Epithelial cell of esophagus (primary cell): ENCODE measurements around the gene EML3.

Source experiments
- DNase-seq: peaks from one replicate; pipeline ENCODE4 v3.0.0; 2010; ENCODE audit warnings: low read depth
- H3K4me3 ChIP-seq: 2 replicates; pipeline ENCODE4 v1.5.1; 2011; ENCODE audit warnings: mild to moderate bottlenecking, low read length, control low read depth
- TF ChIP-seq, protein P1 (sequence below): IDR thresholded peaks from 2 replicates; pipeline ENCODE4 v1.5.1; 2011; ENCODE audit warnings: low read depth, mild to moderate bottlenecking, low read length, control low read depth, inconsistent platforms; ENCODE audit not compliant: insufficient read depth; ENCODE audit errors: missing control alignments

The EML3 gene

DNA sequence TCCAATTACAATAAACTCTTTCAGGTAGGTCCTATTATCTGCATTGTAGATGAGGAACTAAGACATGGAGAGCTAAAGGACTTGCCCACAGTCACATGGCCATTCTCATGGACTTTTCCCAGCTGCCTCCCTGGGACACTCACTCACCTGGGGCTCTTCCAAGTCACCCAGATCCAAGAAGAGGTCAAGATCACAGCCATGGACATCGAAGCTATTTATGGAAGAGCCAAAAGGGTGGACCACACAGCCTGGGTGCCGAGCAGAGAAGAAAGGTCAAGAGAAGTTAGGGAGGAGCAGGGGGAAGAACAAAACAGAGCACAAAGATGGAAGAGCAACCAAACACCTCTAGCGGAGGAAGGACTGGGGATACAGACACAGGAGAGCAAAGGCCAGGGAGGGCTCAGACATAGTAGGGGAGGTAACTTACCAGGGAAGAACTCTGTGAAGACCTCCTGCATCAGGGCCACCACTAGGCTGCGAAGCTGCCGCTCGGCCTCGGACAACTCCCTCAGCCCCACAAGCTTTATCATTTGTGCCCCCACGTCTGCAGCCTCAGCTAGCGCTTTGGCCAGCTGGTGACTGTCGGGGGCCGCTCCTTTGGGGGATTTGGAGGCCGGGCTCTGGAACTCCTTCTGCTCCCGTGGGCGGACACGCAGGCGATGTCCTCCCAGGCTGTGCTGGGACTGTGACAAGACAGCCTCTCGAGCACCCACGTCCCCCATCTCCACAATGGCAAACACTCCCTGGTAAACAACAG is 31.4 kb downstream of the EML3 start:
- H3K4me3 ChIP-seq: no peak overlapping the region
- TF ChIP-seq, protein P1, sequence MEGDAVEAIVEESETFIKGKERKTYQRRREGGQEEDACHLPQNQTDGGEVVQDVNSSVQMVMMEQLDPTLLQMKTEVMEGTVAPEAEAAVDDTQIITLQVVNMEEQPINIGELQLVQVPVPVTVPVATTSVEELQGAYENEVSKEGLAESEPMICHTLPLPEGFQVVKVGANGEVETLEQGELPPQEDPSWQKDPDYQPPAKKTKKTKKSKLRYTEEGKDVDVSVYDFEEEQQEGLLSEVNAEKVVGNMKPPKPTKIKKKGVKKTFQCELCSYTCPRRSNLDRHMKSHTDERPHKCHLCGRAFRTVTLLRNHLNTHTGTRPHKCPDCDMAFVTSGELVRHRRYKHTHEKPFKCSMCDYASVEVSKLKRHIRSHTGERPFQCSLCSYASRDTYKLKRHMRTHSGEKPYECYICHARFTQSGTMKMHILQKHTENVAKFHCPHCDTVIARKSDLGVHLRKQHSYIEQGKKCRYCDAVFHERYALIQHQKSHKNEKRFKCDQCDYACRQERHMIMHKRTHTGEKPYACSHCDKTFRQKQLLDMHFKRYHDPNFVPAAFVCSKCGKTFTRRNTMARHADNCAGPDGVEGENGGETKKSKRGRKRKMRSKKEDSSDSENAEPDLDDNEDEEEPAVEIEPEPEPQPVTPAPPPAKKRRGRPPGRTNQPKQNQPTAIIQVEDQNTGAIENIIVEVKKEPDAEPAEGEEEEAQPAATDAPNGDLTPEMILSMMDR: no peak

DNA sequence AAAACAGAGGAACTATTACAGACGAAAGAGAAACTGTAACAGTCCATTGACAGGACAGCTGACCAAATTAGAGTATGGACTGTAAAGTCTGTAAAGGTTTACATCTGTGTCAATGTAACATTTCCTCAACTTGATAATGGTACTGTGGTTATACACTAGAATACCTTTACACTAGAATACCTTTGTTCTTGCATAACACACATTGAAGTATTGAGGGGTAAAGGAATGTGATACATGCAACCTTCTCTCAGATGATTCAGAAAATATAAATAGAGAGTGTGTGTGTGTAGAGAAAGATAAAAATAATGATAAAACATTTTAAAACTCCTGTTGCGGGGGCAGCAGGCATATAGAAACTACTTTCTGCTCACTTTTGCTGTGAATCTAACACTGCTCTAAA is 33.3 kb downstream of the EML3 start:
- no peak overlapping the region for H3K4me3 ChIP-seq
- TF ChIP-seq, protein P1: no peak
- no peak for DNase-seq

More for the DNA sequence above, 31.4 kb downstream of the EML3 start:
- no peak for DNase-seq

DNA sequence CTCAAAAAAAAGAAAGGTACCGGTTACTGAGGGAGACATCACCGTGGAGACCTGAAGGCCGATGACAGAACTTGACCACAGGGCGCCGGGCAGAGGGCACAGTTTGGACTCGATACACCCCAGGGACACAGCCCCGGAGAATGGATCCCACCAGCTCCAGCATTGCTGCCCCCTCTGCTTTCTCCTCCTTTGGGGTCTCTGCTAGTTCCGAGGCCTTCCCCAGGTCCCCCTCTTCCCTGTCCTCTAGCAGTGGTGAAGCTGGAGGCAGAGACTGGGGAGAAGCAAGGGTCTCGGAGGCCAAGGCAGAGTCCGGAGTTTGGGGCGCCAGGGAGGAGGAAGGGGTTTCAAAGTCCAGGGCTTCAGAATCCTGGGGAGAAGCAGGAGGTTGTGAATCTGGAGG is 34.0 kb downstream of the EML3 start:
- H3K4me3 ChIP-seq: no peak overlapping the region
- TF ChIP-seq, protein P1: no peak
- DNase-seq: no peak

DNA sequence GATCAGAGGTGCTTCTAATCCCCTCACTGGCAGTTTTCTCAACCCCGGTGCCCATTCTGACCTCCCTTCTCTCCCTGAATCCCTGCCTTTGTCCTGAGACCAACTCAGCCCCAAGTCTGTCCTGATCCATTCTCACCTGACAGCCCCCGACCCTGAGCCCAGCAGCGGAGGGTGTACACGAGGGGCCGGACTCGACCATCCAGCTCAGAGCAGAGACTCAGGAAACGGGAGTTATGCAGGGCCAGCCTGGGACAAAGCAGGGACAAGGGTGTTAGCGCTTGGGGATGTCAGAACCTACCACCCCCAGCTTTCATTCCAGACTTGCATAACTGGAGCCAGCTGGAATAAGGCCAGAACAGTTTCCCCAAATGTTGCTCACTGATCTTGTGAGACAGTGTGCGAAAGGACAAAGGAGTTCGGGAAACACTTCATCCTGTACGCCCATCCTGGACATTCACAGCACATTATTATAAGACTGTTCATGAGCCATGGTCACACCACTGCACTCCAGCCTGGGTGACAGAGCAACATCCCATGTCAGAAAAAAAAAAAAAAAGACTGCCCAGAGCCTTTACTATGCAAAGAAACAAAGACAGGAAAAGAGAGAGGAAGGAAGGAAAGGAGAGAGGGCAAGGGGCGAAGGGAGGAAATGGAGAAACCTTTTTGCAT is 35.4 kb downstream of the EML3 start:
- DNase-seq: no peak
- TF ChIP-seq, protein P1: no peak
- no peak overlapping the region for H3K4me3 ChIP-seq

DNA sequence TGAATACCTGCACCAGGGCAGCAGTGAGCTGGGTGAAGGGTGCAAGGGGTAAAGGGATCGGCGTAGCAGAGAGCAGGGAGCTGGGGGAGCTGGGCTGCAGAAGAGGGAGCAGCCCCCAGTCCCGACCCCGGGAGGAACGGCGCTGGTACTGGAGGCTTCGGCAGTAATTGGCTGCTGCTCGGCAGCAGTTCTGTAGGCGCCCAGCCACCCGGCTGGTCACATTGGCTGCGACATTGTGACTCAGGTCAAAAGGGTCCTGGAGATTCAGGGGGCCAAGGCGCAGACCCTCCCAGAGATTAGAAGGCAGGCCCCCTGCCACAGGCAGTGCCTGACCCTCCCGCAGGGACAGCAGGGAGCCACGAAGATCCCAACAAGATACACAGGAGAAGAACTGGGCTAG is 36.7 kb downstream of the EML3 start:
- no peak overlapping the region for H3K4me3 ChIP-seq
- TF ChIP-seq, protein P1: no peak
- DNase-seq: no peak

DNA sequence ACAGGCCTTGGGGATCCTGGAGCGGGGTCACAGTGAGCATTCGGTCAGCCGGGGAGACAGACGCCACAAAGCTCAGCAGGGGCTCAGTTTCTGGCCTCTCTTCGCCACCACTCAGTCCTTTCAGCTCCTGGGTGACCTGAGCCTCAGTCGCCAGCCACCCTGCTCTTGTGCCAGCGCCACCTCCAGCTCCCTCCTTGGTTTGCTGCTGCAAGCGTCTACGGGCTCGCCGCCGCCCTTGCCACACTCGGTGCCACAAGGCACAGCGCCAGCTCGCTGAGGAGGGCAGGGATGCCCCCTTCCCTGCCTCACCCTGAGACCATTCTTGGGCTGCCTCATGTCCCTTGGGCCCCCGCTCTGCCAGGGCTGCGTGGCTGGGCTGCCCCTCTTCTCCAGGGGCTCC is 37.4 kb downstream of the EML3 start:
- DNase-seq: no peak
- no peak overlapping the region for H3K4me3 ChIP-seq
- TF ChIP-seq, protein P1: no peak

DNA sequence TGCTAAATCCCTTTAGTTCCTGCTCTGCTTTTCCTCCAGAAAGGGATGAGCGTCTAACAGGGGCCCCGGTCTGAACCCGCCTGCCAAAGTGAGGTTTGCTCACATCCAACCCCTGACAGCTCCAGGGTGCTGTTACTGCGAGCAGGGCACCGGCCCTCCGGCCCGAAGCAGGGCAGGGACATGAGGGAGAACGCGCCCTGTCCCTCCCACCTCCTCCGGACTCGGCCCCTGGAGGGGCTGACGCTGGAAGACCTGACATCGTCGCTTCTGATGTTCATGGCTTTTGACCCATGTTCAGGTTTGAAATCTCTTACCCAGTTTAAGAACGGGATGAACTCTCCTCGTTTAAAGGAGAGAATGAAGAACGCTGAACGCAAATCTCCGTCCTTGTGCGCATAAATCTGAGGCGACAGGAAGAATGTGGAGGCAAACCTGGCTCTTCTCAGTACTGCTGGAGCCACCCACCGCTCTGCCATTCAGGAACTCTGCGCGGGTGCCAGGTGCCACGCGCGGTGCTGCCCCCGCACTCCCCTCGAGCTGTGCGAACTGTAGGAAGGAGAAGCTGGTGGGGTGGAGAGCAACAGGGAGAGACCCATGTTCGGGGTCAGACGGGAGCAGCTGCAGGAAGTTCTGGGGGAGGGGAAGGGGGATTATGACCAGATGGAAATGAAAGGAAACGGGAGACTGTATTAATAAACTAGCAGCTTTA is 38.1 kb downstream of the EML3 start:
- TF ChIP-seq, protein P1: no peak
- peak overlapping the region; percentile 99 for H3K4me3 ChIP-seq
- DNase-seq: no peak
